GM12878 (cell line): ENCODE data around the gene SORCS1. TPM values are rescaled to one million over a fixed set of nuclear protein-coding genes. Genes with fewer than 3 reads are reported as not detected.

ENCODE experiments used
- HDGF ChIP-seq: fragments of 450-650 bp; IDR thresholded peaks from 2 replicates; pipeline ENCODE4 v1.6.1; 2016; ENCODE audit warnings: antibody characterized with exemption
- polyA plus RNA-seq, 11 experiments: library from polyadenylated mRNA; depleted of rRNA in 4 of 11; unstranded in 6 of 11; stranded (reverse) in 5 of 11; fragments of >200 nt; fragmentation: Nextera tagmentation in 4 of 11; fragmentation: Illumina TruSeq in 1 of 11; extraction: Ambion mirVana in 4 of 11; extraction: Trizol in 1 of 11; gene quantifications; 1 replicate in 1 of 11; 2 replicates in 10 of 11; pipeline versions ENCODE4 v1.2.1 to v1.2.3, GENCODE V29; 2011 to 2016; ENCODE audit warnings: inconsistent platforms in 2 of 11, missing spikeins in 2 of 11, low read depth in 1 of 11
- small RNA-seq: library from RNA; depleted of rRNA; stranded (forward); fragments of <200 nt; gene quantifications from one replicate; pipeline ENCODE3, GENCODE V24; 2014
- total RNA-seq, 4 experiments: library from RNA; depleted of rRNA in 3 of 4; stranded (reverse); fragments of >200 nt in 3 of 4; fragmentation: Illumina TruSeq in 1 of 4; extraction: Trizol in 1 of 4; gene quantifications; 2 replicates each; pipeline versions ENCODE4 v1.2.1 to v1.2.3, GENCODE V29; 2013 to 2021
- TF ChIP-seq, protein P1 (sequence below): fragments of 450-650 bp; formaldehyde crosslinking; IDR thresholded peaks from 2 replicates; pipeline ENCODE4 v1.4.0; 2020; ENCODE audit warnings: mild to moderate bottlenecking, moderate library complexity

SORCS1 gene
- total and polyA plus RNA-seq, 10 of the 15 experiments (the other 5 are each of a cell fraction or from before 2014, with no cell fraction given): 0.02 to 9.6 (median 0.06) TPM; not detected in 3

DNA sequence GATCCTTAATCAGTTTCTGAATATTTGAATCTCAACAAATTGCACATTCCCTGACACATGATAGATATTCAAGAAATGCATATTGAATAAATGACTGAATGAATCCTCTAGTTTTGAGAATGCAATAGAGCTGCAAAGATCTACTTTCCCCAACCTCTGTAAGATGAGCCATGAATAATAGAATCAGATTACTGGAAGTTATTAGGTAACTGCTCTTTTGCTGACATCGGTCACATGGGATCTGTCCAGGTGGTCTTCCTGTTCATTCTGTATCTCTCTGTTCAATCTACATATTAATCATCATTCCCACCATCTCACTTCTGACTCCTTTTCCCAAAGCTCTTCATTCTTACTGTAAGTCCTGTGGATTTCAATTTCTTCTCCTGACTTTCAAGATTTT is 638.7 kb downstream of the SORCS1 start (continued):
- TF ChIP-seq, protein P1, sequence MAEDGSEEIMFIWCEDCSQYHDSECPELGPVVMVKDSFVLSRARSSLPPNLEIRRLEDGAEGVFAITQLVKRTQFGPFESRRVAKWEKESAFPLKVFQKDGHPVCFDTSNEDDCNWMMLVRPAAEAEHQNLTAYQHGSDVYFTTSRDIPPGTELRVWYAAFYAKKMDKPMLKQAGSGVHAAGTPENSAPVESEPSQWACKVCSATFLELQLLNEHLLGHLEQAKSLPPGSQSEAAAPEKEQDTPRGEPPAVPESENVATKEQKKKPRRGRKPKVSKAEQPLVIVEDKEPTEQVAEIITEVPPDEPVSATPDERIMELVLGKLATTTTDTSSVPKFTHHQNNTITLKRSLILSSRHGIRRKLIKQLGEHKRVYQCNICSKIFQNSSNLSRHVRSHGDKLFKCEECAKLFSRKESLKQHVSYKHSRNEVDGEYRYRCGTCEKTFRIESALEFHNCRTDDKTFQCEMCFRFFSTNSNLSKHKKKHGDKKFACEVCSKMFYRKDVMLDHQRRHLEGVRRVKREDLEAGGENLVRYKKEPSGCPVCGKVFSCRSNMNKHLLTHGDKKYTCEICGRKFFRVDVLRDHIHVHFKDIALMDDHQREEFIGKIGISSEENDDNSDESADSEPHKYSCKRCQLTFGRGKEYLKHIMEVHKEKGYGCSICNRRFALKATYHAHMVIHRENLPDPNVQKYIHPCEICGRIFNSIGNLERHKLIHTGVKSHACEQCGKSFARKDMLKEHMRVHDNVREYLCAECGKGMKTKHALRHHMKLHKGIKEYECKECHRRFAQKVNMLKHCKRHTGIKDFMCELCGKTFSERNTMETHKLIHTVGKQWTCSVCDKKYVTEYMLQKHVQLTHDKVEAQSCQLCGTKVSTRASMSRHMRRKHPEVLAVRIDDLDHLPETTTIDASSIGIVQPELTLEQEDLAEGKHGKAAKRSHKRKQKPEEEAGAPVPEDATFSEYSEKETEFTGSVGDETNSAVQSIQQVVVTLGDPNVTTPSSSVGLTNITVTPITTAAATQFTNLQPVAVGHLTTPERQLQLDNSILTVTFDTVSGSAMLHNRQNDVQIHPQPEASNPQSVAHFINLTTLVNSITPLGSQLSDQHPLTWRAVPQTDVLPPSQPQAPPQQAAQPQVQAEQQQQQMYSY (CRISPR knock-in tag): no peak
- TF ChIP-seq HDGF: no peak
- TF ChIP-seq, all 136 proteins: peak for 0

Small RNA genes within 50 kb of the gene (small RNA-seq; reads per million reads assigned to genes)
- gene RNA5SP325: 2.0 reads per million, percentile 60 among the genes with 10 or more reads in this experiment
